Prostate gland (tissue), 2 donors: ENCODE measurements around the gene TTR. TPM values are rescaled to one million over a fixed set of nuclear protein-coding genes. Genes with fewer than 3 reads are reported as not detected.
A peak's percentile ranks its signal among the peaks of the same experiment; 100 is the strongest.

Source experiments
- DNase-seq: peaks from one replicate; pipeline ENCODE4 v3.0.0-alpha.2; 2019; ENCODE audit warnings: low spot score
- H3K27ac ChIP-seq, 2 donors: fragments of 200-600 bp; sonication (generic); 2 replicates each; pipeline ENCODE4 v1.5.1; 2017 to 2019
- H3K27me3 ChIP-seq: fragments of 200-600 bp; sonication (generic); replicated peaks from 2 replicates; pipeline ENCODE4 v1.5.1; 2019; ENCODE audit not compliant: insufficient read depth
- H3K36me3 ChIP-seq, 2 donors: fragments of 200-600 bp; sonication (generic); 1 replicate in 1 of 2; 2 replicates in 1 of 2; pipeline versions ENCODE4 v1.5.1 to v1.8.1; 2017 to 2019
- H3K4me1 ChIP-seq: fragments of 200-600 bp; sonication (generic); replicated peaks from 2 replicates; pipeline ENCODE4 v1.5.1; 2019
- H3K4me3 ChIP-seq, 2 donors: fragments of 200-600 bp; sonication (generic); 2 replicates each; pipeline ENCODE4 v1.5.1; 2017 to 2019
- H3K9me3 ChIP-seq: fragments of 200-600 bp; sonication (generic); 2 replicates; pipeline ENCODE4 v1.5.1; 2017
- CTCF ChIP-seq, 4 experiments: fragments of 200-600 bp in 2 of 4; fragments of 450-650 bp in 2 of 4; sonication (generic) in 2 of 4; IDR thresholded peaks; 1 replicate in 3 of 4; 2 replicates in 1 of 4; pipeline ENCODE4 v1.5.1; 2016 to 2019; ENCODE audit warnings: antibody characterized with exemption in 4 of 4, mild to moderate bottlenecking in 2 of 4, moderate library complexity in 2 of 4
- POLR2A ChIP-seq: fragments of 450-650 bp; IDR thresholded peaks from one replicate; pipeline ENCODE4 v1.6.1; 2016; ENCODE audit warnings: antibody characterized with exemption, mild to moderate bottlenecking
- POLR2AphosphoS5 ChIP-seq: sonication (generic); formaldehyde crosslinking; IDR thresholded peaks from one replicate; pipeline ENCODE4 v1.6.1; 2017; ENCODE audit warnings: antibody characterized with exemption
- WGBS: methylation state at CpG from one replicate; pipeline ENCODE4 v1.1.5; 2018; 5-methylcytosine and 5-hydroxymethylcytosine counted together
- intact Hi-C: fragments of 100-400 bp; cut with DNase I; formaldehyde crosslinking; loops from one replicate; pipeline ENCODE4 v1.14.2; 2022
- total RNA-seq, 2 donors: library from RNA; depleted of rRNA; stranded (reverse); fragments of >200 nt; gene quantifications; one replicate each; pipeline ENCODE4 v1.1.0, GENCODE V29; 2016

The TTR gene
- total RNA-seq, 2 donors from 2014 or later: 0.50 TPM; not detected in 1

GRCh38 chr18:31637445-31637844, 45.8 kb downstream of the TTR start:
- Histone ChIP-seq H3K27ac (no peak overlapping the region), H3K9me3 (no peaks in the 10 kb centered on the region), H3K4me1 (no peaks in the 10 kb centered on the region), H3K4me3 (no peak overlapping the region), H3K27me3 (no peaks in the 10 kb centered on the region), H3K36me3 (no peaks in the 10 kb centered on the region)
- 53% methylated on average over 3 of the region's 3 CpGs for WGBS
- no peak for DNase-seq
- intact Hi-C loops: no loop called here
- TF ChIP-seq POLR2A: no peak
- no peak for TF ChIP-seq CTCF (IDR thresholded peaks at IDR 0.05)
- TF ChIP-seq POLR2AphosphoS5: no peak

- intact Hi-C loops: loop anchor here (5.0 kb wide), 1 partner anchor 39 kb away; the partner anchor contains the start of gene B4GALT6
- no peaks in the 10 kb centered on the region for H3K9me3 ChIP-seq
- no peak overlapping the region for H3K27ac ChIP-seq
- DNase-seq: no peak
- TF ChIP-seq CTCF (IDR thresholded peaks at IDR 0.05): no peak
- no peak for TF ChIP-seq POLR2A
- H3K36me3 ChIP-seq: no peaks in the 10 kb centered on the region
- no peaks in the 10 kb centered on the region for H3K4me1 ChIP-seq
- H3K27me3 ChIP-seq: no peaks in the 10 kb centered on the region
- H3K4me3 ChIP-seq: no peak overlapping the region
- WGBS: 80% methylated on average over 4 of the region's 4 CpGs
Measured at GRCh38 chr18:31643003-31643402, 51.3 kb downstream of the TTR start.

- intact Hi-C loops: no loop called here
- no peak for DNase-seq
- no peak for TF ChIP-seq POLR2A
- no peak for TF ChIP-seq CTCF (IDR thresholded peaks at IDR 0.05)
- no peak for TF ChIP-seq POLR2AphosphoS5
- H3K9me3 ChIP-seq: no peaks in the 10 kb centered on the region
- H3K4me3 ChIP-seq: no peak overlapping the region
- no peaks in the 10 kb centered on the region for H3K4me1 ChIP-seq
- no peaks in the 10 kb centered on the region for H3K27me3 ChIP-seq
- no peaks in the 10 kb centered on the region for H3K36me3 ChIP-seq
- 92% methylated on average over 4 of the region's 4 CpGs for WGBS
- H3K27ac ChIP-seq: no peak overlapping the region
Measured at GRCh38 chr18:31645411-31645810, 53.7 kb downstream of the TTR start.

GRCh38 chr18:31646332-31647126, 54.9 kb downstream of the TTR start:
- no peak for DNase-seq
- H3K4me3 ChIP-seq: no peak overlapping the region
- H3K4me1 ChIP-seq: no peaks in the 10 kb centered on the region
- peak overlapping the region in 1 of 2 donors; percentile 4 for H3K27ac ChIP-seq
- no peaks in the 10 kb centered on the region for H3K36me3 ChIP-seq
- intact Hi-C loops: no loop called here
- H3K9me3 ChIP-seq: no peaks in the 10 kb centered on the region
- WGBS: 44% methylated on average over 7 of the region's 7 CpGs
- no peaks in the 10 kb centered on the region for H3K27me3 ChIP-seq
- no peak for TF ChIP-seq CTCF (IDR thresholded peaks at IDR 0.05)
- no peak for TF ChIP-seq POLR2AphosphoS5
- no peak for TF ChIP-seq POLR2A
